Measurements from ENCODE around the gene TBX2. TPM values are rescaled to one million over a fixed set of nuclear protein-coding genes. Genes with fewer than 3 reads are reported as not detected.

Gene TBX2
- total RNA-seq, 1 donor from 2014 or later, result 1.6 TPM

- no peak for ATAC-seq
These were observed 30.7 kb upstream of the TBX2 start for GRCh38 chr17:61368832-61369450.

DNA sequence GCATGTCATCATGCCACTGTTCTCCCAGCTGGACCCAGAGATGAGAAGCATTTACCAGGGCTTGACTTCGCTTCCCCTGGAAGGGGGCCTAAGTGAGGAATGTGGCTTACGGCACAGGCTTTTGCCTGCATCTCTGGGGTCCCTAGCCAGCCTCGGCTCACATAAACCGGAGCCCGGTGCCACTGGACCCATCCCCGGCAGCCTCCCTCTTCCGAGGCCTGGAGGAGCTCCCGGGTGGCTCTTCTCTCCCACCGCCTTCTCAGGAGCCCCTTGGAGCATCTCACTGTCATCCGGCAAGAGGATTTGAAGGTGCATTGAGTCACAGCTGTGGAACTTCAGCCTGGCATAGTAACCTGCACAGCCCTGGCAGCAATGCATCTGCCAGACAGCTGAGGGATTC is 29.9 kb upstream of the TBX2 start:
- no peak for ATAC-seq

DNA sequence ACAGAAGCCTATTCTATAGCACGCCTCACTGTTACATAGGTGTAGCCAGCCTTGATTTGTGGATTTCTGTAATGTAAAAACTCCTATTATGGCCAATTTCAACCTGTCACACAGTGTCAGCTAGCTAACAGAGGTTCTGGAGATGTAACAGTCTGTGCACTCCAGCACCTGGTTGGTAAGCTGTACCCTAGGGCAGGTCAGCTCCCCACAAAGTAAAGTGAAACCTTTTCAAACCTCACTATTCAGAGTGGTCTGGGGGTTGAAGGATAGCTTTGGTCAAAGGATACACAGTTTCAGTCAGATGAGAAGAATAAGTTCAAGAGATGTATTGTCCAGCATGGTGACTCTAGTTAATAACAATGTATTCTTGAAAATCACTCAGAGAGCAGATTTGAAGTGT is 28.5 kb upstream of the TBX2 start:
- no peak for ATAC-seq

- no peak for ATAC-seq
These were observed 28.0 kb upstream of the TBX2 start for GRCh38 chr17:61371606-61372005.

DNA sequence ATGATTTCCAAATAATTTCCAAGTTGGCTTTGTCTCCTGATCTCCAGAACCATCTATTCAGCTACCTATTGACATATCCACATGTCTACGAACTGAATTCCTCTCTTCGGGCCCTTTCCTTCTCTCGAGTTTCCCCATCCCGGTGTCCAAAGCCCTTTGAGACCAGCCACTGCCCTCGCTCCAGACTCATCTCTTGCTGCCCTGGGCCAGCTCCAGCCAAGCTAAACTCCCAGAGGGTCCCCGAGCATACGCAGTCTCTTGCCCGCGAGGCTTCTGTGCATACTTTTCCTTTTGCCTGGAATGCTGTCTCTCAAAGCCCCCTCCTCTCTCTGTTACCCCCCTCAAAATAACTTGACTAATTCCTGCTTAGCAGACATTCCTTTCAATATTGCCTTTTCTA is 27.2 kb upstream of the TBX2 start:
- ATAC-seq, result no peak

DNA sequence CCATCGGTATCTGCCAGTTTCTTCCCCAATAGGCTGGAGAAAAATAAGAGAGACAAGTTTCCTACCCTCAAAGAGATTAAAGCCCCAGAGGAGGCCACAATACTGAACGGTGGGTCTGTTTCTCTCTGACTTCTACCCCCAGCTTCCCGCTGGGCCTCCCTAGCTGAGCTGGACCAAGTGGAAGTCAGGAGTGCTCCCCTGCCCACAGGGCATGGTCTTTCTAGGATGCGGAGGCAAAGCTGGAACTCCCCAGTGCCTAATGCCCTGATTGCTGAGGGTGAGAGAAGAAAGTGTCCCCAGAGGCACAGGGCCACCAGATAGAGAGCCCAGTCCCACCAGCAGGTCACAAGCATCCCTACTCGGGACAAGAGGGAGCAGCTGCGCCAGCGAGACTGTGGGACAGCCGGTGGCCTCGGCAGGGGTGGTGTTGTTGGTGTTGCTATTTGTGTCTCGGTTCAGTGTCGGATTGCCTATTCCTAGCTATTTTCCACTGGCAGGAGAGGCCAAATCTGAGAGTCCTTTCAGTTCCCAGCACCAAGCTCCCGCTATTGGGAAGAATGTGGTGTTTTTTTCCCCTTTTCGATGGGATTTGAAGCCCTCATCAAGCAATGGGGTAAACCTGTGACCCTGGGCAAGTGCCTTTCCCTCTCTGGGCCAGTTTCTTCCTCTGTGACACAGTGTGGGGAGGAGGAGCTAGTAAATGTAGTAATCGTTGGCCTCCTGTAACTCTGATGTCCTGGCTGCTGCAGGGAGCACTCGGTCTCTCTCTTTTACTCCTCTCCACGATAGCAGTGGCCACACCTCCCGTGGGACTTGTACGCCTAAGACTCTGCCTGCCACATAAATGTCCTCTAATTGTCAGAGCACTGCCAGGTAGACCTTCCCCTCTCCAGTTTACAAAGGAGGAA is 22.5 kb upstream of the TBX2 start:
- ATAC-seq, result no peak

GRCh38 chr17:61378658-61379456 is 20.8 kb upstream of the TBX2 start:
- ATAC-seq, result no peak

DNA sequence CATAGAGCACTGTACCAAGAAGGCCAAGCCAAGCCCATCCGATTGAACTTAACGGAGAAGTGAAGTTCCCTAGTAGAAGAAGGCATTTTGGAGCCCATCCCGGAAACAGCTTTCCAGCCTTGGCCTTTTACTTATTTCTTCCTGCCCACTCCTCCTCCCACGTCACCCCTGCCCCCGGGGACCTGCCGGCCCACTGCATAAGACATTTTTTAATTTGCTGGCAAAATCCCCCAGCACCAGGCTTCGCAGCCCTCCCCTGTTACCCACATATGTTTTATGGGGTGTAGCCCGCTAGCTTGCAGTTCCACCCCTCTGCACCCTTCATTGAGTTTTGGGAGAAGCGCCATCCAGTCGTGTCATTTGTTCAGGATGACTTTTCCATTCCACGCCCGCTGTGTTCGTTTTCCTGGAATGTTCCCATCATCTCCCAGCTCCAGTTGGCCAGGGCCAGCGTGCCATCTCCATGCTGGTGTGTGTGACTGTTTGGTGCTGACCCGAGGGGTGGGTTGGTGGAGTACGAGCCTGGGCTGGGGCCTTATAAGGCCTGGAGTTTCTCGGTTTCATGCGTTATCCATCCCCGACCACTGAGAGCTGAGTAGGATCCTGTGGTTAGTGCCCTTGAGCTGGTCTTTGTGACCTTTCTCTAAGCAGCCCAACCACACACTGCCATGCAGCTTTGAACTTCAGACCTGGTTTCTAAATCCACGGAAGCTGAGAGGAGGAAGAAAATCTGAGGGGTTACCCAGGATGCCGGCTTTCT is 20.0 kb upstream of the TBX2 start:
- no peak for ATAC-seq

DNA sequence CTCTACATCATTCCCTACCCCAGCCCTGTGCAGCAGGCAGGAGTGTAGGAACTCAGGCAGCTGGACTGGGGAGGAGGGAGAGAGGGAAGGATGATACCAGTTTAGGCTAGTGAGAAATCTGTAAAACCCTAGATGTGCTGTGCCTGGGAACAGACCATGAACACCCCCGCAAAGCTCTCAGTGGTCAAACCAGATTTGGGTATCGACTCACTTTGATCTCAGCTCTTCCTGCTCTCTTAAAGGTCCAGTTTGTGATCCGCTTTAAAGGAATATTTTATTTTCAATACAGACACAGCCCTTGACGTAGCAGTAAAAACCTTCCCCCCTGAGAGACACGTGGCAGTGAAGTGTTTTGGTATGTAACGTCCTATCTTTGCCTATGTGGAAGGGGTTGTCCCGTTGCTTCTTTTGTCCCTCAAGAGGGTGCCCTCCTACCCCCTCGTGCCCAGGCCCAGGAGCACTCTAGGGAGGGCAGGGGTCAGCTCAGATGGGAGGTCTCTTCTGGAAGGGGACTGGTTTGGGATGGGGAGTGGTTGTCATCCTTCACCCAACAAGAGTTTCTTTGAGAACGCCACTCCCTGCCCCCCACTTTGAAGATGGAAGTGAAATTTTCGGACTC is 19.3 kb upstream of the TBX2 start:
- ATAC-seq, result no peak

- ATAC-seq, result no peak
These were observed 18.7 kb upstream of the TBX2 start for GRCh38 chr17:61380836-61381525.

DNA sequence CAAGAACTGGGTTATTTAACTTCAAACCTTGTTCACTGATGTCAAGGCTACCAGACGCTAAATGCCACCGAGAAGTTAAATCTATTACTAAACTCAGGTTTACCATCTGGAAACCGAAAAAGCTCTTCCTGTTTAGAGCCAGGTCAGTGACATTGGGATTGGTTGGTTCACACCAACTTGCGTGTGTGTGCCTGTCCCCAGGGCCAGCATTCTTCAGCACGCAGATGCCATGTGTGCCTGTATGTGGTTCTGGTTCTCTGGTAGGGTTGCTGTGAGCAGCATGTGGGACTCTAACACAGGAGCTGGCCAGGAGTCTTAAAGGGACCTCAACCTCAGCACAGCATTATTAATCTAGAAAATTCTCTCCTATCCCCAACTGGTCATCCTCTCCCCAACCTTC is 18.1 kb upstream of the TBX2 start:
- ATAC-seq, result no peak

DNA sequence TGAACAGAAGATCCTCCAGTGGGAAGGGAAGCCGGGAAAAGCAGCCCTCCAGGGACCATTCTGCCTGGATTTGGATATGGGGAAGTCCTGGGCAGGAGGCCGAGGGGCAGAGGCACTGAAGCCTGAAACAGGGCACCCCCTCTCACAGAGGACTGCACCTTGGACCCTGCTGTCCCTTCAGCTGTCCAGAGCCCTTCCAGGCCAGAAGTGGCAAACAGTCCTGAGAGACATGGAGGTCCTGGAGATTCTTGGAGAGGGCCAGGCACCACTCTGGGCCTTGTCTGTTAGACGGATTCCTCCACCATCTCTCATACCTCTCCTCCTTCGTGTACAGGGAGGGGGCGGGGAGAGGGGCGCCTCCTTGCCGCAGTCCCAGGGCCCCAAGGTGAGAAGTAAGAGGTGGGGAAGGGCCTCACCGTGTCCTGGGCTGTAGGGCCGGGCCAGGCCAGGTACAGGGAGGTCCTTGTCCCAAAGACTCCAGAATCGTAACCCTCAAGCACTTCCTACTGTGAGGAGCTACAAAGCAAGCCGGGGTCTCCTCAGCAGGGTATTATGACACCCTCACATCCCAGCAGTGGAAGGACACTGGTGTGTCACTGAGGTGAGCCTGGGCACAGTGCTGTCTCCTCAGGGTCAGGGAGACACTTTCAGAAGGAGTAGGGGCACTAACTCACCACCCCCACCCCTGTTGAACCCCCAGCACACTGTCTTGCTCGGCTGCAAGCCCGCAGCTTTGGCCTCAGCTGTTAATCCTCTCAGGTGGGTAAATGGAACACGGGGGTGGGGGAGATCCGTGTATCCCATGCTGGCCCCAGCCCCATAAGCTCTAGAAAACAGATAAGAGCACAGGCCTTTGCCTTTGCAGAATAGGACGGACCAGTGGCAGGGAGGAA is 16.6 kb upstream of the TBX2 start:
- ATAC-seq, result no peak

DNA sequence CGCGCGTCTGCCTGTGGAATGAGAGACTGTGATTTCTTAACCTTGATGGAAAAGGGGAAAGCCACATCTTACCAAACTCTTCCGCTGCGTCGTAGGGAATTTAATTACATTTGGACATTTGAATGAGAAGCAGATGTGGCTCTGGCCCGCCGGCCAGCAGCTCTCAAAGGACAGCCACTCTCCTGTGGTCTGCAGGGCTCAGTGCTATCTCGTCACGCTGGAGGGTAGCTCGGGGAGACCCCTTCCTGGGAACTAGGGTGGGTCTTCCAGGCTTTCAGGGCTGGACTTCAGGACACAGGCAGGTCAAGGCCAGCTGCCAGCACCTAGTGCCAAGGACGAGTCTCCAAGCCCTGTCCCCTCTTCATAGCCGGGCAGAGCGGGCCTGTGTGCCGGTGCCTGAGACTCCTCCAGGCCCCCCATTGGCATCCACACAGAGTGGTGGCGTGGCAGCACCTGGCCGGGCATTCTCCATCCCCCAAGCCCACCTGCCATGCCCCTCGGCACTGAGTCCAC is 15.9 kb upstream of the TBX2 start:
- ATAC-seq, result no peak

DNA sequence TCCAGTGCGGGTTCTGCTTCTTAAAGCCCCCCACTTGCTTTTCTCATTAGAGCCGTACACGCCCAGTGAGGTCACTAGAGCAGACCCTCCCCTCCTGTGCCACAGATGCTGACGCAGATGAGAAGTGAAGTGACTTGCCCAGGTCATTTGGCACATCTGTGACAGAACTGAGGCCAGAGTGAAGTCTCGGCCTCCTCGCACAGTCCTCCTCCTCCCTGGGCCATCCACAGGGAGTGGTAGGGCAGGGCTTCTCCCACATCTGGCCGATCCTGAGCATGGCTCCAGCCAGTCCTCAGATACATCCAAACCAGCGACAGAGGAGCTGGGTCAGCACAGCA is 15.3 kb upstream of the TBX2 start:
- ATAC-seq, result no peak

DNA sequence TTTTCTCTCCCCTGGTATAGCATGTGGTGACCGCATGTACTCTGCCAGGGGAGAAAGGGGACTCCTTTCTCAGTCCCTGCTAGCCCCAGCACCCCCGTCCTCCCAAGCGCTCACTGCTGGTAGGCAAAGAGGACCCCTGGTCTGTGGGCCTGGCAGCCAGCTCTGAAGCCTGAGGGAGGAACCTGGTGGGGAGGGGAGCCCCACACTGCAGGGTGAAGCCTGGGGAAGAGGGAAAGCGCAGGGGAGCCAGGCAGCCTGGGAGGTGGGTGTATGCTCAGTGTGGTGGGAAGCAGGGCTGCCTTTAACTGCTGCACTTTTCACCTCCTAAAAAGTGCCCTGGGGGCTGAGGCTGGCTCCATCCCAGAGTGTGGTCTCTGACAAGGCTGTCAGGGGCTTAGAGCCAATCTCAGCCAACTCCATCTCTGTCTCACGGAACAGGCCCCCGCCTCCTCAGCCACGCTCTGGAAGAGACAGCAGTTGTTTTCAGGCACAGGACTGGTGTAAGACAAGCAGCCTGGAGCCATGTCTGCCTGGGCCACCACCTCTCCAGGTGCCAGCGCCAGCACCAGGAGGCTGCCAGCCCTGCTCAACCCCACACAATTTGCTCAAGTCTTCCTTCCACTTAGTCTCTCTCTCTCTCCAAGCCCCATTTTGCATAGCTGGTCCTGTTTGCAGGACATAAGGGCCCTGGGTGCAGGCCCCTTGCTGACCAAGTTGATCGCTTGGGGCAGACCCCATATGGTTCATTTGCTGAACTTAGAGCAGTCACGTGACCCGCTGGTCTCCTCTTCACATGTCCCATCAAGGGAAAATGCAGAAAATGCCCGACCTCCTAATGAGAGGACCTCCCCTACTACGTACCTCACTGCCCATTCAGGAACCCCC is 14.7 kb upstream of the TBX2 start:
- ATAC-seq, result no peak

- ATAC-seq, result no peak
These were observed 13.9 kb upstream of the TBX2 start for GRCh38 chr17:61385577-61386236.

- no peak for ATAC-seq
These were observed 13.4 kb upstream of the TBX2 start for GRCh38 chr17:61386251-61386650.

GRCh38 chr17:61387011-61387410 is 12.6 kb upstream of the TBX2 start:
- no peak for ATAC-seq
